Natural killer cell (primary cell): ENCODE results near the gene SARS2. TPM values are rescaled to one million over a fixed set of nuclear protein-coding genes. Genes with fewer than 3 reads are reported as not detected.

ENCODE experiments used
- ATAC-seq, 3 donors: fragments of 150-1000 bp in 2 of 3; fragments of 200-7000 bp in 1 of 3; cut with Tn5 transposase; 1 replicate in 1 of 3; 2 replicates in 2 of 3; pipeline ENCODE4 v1.10.0; 2021; ENCODE audit warnings: mild to moderate bottlenecking in 2 of 3, moderate library complexity in 2 of 3
- DNase-seq, 2 donors: peaks; one replicate each; pipeline versions ENCODE4 v3.0.0 to v3.0.0-alpha.2; 2013 to 2021; ENCODE audit warnings: mixed read lengths in 1 of 2
- H3K27ac ChIP-seq: one replicate; pipeline ENCODE4 v1.5.1; 2013; ENCODE audit warnings: mild to moderate bottlenecking, low read length
- H3K27me3 ChIP-seq: one replicate; pipeline ENCODE4 v1.6.1; 2013; ENCODE audit warnings: low read length; ENCODE audit not compliant: control insufficient read depth, insufficient read depth
- H3K36me3 ChIP-seq: one replicate; pipeline ENCODE4 v1.6.1; 2013; ENCODE audit warnings: low read length; ENCODE audit not compliant: control insufficient read depth, insufficient read depth
- H3K4me1 ChIP-seq: one replicate; pipeline ENCODE4 v1.6.1; 2013; ENCODE audit warnings: low read length; ENCODE audit not compliant: control insufficient read depth, insufficient read depth
- H3K4me3 ChIP-seq: one replicate; pipeline ENCODE4 v1.5.1; 2013; ENCODE audit warnings: low read length
- H3K9me3 ChIP-seq: one replicate; pipeline ENCODE4 v1.6.1; 2013; ENCODE audit warnings: low read length; ENCODE audit not compliant: control insufficient read depth, insufficient read depth
- H3K27ac Mint-ChIP-seq, 2 donors: one replicate each; pipeline ENCODE4 v1.8.0; 2022; ENCODE audit warnings: mild to moderate bottlenecking in 2 of 2, mixed read lengths in 2 of 2, moderate library complexity in 1 of 2
- H3K27me3 Mint-ChIP-seq, 2 donors: one replicate each; pipeline ENCODE4 v1.8.0; 2022; ENCODE audit warnings: low read depth in 2 of 2, mixed read lengths in 2 of 2
- H3K36me3 Mint-ChIP-seq: one replicate; pipeline ENCODE4 v1.8.0; 2022; ENCODE audit warnings: mixed read lengths
- H3K4me1 Mint-ChIP-seq, 2 donors: one replicate each; pipeline ENCODE4 v1.8.0; 2022; ENCODE audit warnings: mixed read lengths in 2 of 2
- H3K4me3 Mint-ChIP-seq: one replicate; pipeline ENCODE4 v1.8.0; 2022; ENCODE audit warnings: mild to moderate bottlenecking, moderate library complexity, mixed read lengths
- H3K9me3 Mint-ChIP-seq, 2 donors: one replicate each; pipeline ENCODE4 v1.8.0; 2022; ENCODE audit warnings: mixed read lengths in 2 of 2
- WGBS: methylation state at CpG from one replicate; pipeline ENCODE4 v1.1.7; 2013; ENCODE audit warnings: missing lambda C conversion rate; ENCODE audit not compliant: insufficient coverage; 5-methylcytosine and 5-hydroxymethylcytosine counted together
- intact Hi-C: fragments of 100-400 bp; cut with micrococcal nuclease; formaldehyde crosslinking; loops from one replicate; pipeline ENCODE4 v1.14.2; 2022
- total RNA-seq, 4 donors: library from RNA; stranded (reverse); fragments of 120-200 nt in 1 of 4; gene quantifications; one replicate each; pipeline versions ENCODE4 v1.2.3 to v1.2.4, GENCODE V29; 2013 to 2022
- TF ChIP-seq, protein P1 (sequence below): fragments of 200-600 bp; IDR thresholded peaks from one replicate; pipeline ENCODE4 v1.8.0; 2022; ENCODE audit warnings: antibody characterized with exemption

Gene SARS2
- total RNA-seq, 3 donors from 2014 or later (not counting 1 experiment from before 2014, with no cell fraction given) = 25.4 to 53.0 (median 38.9) TPM

DNA sequence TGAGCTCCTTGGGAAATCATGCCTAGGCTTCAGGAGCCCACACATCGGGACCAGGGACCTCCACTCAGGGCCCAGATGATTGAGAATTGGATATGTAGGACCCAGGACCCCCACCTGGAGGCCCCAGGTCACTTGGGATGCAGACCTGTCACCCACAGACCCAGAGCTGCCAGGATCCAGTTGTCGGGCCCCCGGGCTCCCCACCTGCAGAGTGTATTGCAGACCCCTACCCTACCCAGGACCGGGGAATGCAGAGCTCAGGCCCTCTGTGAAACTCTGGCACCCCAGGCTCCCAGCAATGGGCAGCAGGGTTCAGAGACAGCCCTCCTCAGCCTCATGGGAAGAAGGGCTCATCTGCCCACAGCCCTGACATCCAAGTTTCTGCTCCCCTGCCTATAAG lies 24.9 kb downstream of the SARS2 start:
- ATAC-seq = no peak
- Histone ChIP-seq H3K9me3 (peaks cover 4% of the 10 kb centered on the region), H3K4me1 (peaks cover 31% of the 10 kb centered on the region), H3K27me3 (no peaks in the 10 kb centered on the region), H3K27ac (no peak overlapping the region), H3K4me3 (no peak overlapping the region), H3K36me3 (peaks cover 27% of the 10 kb centered on the region)
- H3K4me1 Mint-ChIP-seq = peaks cover 28 to 41% of the 10 kb centered on the region in 2 donors
- no peaks in the 10 kb centered on the region for H3K27me3 Mint-ChIP-seq
- TF ChIP-seq, protein P1, sequence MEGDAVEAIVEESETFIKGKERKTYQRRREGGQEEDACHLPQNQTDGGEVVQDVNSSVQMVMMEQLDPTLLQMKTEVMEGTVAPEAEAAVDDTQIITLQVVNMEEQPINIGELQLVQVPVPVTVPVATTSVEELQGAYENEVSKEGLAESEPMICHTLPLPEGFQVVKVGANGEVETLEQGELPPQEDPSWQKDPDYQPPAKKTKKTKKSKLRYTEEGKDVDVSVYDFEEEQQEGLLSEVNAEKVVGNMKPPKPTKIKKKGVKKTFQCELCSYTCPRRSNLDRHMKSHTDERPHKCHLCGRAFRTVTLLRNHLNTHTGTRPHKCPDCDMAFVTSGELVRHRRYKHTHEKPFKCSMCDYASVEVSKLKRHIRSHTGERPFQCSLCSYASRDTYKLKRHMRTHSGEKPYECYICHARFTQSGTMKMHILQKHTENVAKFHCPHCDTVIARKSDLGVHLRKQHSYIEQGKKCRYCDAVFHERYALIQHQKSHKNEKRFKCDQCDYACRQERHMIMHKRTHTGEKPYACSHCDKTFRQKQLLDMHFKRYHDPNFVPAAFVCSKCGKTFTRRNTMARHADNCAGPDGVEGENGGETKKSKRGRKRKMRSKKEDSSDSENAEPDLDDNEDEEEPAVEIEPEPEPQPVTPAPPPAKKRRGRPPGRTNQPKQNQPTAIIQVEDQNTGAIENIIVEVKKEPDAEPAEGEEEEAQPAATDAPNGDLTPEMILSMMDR = no peak
- no peak overlapping the region for H3K4me3 Mint-ChIP-seq
- no peaks in the 10 kb centered on the region for H3K9me3 Mint-ChIP-seq
- H3K27ac Mint-ChIP-seq = peak overlapping the region in 1 of 2 donors; percentile 43
- intact Hi-C loops = no loop called here
- 92% methylated on average over 4 of the region's 4 CpGs for WGBS
- DNase-seq = no peak
- no peaks in the 10 kb centered on the region for H3K36me3 Mint-ChIP-seq

DNA sequence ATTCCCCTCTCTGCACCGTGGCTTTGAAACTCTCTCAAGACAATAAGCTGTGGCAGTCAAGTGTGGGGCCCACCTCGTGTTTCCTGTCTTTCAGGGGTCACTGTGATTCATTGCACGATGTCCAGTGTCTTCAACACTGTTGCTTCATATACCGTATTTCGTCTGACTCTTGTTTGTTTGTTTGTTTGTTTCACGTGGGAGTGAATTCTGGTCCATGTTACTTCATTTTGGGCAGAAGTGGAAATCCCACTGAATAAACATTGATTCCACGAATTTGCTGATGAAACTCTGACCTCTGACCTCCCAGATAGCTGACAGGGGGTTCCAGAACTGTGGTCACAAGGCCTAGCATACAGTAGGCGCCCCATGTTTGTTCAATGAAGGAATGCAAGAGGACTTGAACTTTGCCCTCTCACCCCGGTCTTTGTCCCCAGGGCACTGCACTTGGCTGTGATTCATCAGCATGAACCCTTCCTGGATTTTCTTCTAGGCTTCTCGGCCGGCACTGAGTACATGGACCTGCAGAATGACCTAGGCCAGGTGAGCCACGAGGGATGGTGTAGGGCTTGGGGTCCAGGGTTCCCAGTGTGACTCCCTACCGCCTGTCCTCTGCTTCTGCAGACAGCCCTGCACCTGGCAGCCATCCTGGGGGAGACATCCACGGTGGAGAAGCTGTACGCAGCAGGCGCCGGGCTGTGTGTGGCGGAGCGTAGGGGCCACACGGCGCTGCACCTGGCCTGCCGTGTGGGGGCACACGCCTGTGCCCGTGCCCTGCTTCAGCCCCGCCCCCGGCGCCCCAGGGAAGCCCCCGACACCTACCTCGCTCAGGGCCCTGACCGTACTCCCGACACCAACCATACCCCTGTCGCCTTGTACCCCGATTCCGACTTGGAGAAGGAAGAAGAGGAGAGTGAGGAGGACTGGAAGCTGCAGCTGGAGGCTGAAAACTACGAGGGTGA lies 25.7 kb downstream of the SARS2 start:
- H3K27me3 ChIP-seq = no peaks in the 10 kb centered on the region
- TF ChIP-seq, protein P1 = no peak
- intact Hi-C loops = no loop called here
- 91% methylated on average over 35 of the region's 35 CpGs for WGBS
- peak overlapping the region; percentile 43 to 76 for H3K27ac Mint-ChIP-seq
- H3K4me3 ChIP-seq = no peak overlapping the region
- H3K4me1 Mint-ChIP-seq = peaks cover 34 to 44% of the 10 kb centered on the region in 2 donors
- peaks cover 27% of the 10 kb centered on the region for H3K36me3 ChIP-seq
- H3K9me3 Mint-ChIP-seq = no peaks in the 10 kb centered on the region
- no peaks in the 10 kb centered on the region for H3K36me3 Mint-ChIP-seq
- no peak overlapping the region for H3K4me3 Mint-ChIP-seq
- no peak overlapping the region for H3K27ac ChIP-seq
- H3K27me3 Mint-ChIP-seq = no peaks in the 10 kb centered on the region
- DNase-seq = no peak
- peaks cover 25% of the 10 kb centered on the region for H3K4me1 ChIP-seq
- ATAC-seq = no peak
- H3K9me3 ChIP-seq = peaks cover 4% of the 10 kb centered on the region

DNA sequence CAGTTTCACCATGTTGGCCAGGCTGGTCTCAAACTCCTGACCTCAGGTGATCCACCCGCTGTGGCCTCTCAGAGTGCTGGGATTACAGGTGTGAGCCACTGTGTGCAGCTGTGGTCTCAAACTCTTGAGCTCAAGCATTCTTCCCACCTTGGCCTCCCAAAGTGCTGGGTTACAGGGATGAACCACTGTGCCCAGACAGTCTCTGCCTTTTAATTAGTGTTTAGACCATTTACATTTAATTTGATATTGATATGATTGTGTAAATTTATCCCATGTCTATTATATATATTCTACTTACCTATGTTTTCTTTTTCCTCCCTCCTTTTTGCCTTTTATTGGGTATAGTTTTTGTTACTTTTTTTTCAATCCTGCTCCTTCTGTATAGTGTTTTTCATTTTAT lies 28.9 kb downstream of the SARS2 start:
- H3K36me3 ChIP-seq = peaks cover 14% of the 10 kb centered on the region
- Mint-ChIP-seq H3K4me3 (peak overlapping the region; percentile 67), H3K36me3 (no peaks in the 10 kb centered on the region), H3K4me1 (peaks cover 52% of the 10 kb centered on the region in 2 donors), H3K27me3 (no peaks in the 10 kb centered on the region), H3K9me3 (no peaks in the 10 kb centered on the region), H3K27ac (peak overlapping the region; percentile 23 to 33)
- H3K4me1 ChIP-seq = peaks cover 30% of the 10 kb centered on the region
- peaks cover 4% of the 10 kb centered on the region for H3K9me3 ChIP-seq
- TF ChIP-seq, protein P1 = no peak
- H3K4me3 ChIP-seq = no peak overlapping the region
- intact Hi-C loops = no loop called here
- no peak overlapping the region for H3K27ac ChIP-seq
- no peak for DNase-seq
- no peaks in the 10 kb centered on the region for H3K27me3 ChIP-seq
- no peak for ATAC-seq
- 100% methylated on average over 1 of the region's 1 CpG for WGBS
